Posterior vena cava (tissue), 2 donors: ENCODE measurements around the gene ATP2B3. TPM values are rescaled to one million over a fixed set of nuclear protein-coding genes. Genes with fewer than 3 reads are reported as not detected.

Experiments used
- DNase-seq: peaks from one replicate; pipeline ENCODE4 v3.0.0-alpha.2; 2020; ENCODE audit warnings: low spot score
- intact Hi-C, 2 donors: fragments of 100-400 bp; cut with DNase I; formaldehyde crosslinking; loops; one replicate each; pipeline versions ENCODE4 v1.14.1 to v1.14.2; 2022 to 2023
- total RNA-seq, 2 donors: library from RNA; stranded (reverse); fragmentation: NEBNext Ultra II Directional; extraction: Animal tissue kit (Norgen Biotek cat#: 25700); gene quantifications; one replicate each; pipeline ENCODE4 v1.2.1, GENCODE V29; 2021
- donor health status: DM: yes; HTN: yes; CAD: no.
- donor health status: DM: yes; HTN: yes; CAD: no.

Gene ATP2B3
- total RNA-seq, 2 donors from 2014 or later, result 0.19 TPM; not detected in 1

DNA sequence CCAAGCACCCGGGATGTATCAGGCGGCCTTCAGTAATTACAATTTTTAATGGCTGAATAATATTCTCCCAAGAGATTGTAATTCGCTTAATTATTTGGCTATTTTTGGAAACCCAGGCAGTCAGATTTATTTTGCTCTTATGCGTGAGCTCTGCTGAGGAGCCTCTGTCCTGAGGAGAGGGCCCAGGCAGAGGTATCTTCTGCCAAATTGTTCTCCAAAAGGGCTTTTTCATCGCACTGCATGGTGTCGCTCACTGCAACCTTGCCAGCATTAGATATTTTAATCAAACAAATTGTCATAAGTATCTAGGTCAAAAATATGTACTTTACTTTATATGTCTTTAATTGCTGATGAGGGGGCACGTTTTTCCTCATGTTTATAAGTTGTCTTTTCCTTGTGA, 5.8 kb downstream of the ATP2B3 start:
- no peak for DNase-seq
- intact Hi-C loops, result no loop called here

DNA sequence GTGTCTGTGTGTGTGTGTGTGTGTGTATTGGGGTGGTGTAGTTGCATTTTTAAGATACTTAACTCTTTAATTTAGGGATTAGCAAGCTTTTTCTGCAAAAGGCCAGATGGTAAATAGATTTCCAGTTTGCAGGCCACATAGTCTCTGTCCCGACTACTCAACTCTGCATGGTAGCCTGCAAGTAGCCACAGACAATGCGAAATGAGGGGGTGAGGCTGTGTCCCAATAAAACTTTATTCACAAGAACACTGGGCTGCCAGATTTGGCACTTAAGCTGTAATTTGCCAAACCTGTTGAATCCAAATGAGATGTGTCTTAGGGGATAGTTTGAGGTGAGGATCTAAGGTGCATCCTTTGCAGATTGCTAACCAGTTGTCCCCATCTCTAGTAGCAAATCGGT, 6.8 kb downstream of the ATP2B3 start:
- no peak for DNase-seq
- intact Hi-C loops, result no loop called here

DNA sequence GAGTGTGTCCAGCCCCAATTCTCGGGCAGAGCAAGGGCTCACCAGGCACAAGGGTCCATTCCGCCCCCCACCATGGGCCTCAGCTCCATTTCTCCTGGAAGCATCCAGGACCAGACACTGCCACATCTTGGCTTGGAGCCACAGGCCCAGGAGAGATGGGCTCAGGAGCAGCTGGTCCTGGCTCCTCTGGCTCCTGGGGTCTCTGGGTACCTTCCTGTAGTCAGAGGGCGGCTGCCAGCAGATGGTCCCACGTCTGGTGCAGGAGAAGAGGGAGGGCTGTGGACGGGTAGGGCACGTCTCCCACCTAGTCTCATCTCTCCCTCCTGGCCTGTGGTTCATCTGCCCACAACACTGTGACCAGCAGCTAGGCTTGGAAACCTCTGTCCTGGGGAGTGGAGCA, 8.0 kb downstream of the ATP2B3 start:
- intact Hi-C loops, result no loop called here
- DNase-seq, result no peak

DNA sequence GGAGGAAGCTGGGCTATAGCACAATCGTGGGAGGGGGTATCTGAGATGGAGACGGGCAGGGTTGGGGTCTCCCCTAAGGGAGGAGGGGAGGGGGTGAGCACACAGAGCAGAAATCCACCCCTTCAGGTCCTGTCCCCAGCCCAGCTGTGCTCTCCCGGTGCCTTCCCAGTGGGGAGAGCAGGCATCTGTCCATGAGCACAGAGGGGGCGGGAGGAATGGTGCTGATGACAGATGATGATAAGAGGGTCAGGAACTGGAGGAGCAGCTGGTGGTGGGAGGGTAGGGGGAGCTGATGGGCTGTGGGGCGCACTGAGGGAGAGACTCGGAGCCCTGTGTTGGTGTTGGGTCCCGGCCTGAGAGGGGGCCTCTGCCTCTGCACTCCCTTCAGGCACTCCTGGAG, 8.6 kb downstream of the ATP2B3 start:
- DNase-seq, result no peak
- intact Hi-C loops, result no loop called here

DNA sequence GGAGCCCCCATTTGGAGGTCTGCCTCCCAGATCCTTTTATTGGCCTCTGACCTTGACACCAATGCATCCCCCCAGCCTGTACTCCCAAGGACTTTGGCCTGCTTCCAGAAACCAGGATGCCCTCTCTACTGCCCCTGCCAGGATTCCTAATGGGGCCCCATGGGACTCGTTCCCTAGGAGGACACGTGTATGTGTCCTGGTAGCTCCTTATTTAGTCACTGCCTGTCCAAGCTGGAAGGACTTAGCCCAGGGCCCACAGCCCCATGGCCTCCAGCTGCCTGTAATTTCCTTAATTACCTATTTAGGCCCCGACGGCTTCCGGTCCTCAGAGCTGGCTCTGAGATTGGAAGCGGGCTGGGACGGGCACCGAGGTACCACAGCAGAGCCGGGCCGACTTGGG, 9.4 kb downstream of the ATP2B3 start:
- no peak for DNase-seq
- intact Hi-C loops, result no loop called here

DNA sequence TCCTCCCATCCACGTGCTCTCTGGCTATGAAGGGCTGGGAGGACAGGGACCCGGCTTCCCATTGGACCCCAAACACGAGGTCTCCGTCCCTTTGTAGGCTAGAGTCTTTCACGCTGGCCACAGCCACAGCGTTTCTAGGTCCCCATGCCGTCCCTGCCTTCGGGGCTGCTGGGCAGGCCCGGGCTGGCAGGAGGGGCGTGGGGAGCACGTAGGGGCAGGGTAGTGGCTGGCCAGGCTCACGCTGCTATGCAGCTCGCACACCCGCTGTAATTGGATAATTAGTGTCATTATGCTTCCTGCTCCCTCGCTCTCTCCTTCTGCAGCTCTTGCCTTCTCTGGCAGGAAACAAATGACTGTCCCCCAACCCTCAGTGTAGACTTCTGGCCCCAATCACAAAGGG, 9.8 kb downstream of the ATP2B3 start:
- intact Hi-C loops, result no loop called here

DNA sequence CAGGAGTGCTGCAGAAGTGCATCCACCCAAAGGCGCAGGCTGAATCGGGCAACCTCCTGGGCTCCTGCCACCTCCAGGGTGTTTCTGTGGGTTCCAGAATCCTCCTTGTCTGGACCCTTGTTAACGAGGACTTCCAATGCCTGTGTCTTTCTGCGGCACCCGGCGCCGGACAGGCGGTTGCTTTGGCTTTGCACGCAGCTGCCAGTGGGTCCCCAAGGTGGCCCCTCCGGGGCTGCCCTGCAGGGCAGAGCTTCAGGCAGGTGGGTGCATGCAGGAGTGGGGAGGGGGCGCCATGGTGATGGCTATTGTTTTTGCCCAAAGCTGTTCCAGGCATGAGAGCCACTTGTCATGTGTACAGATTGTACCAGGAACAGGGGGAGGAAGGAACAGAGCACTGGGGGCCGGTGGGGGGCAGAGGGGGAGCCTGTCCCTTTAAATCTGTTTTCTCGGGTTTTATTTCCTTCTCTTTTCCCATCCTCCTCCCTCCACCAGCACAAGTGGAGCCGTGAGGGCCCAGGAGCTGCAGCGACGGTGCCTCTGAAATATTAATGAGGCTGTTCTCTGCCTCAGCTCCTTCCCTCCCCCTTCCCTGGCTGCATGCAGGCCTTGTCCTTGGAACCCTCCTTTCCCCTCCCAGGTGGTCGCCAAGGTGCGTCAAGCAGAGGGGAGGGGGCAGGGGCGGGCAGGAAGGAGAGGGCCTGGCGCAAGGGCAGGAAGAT, 13.1 kb downstream of the ATP2B3 start:
- intact Hi-C loops, result no loop called here
- no peak for DNase-seq

More for the DNA sequence above, 9.8 kb downstream of the ATP2B3 start:
- no peak for DNase-seq

DNA sequence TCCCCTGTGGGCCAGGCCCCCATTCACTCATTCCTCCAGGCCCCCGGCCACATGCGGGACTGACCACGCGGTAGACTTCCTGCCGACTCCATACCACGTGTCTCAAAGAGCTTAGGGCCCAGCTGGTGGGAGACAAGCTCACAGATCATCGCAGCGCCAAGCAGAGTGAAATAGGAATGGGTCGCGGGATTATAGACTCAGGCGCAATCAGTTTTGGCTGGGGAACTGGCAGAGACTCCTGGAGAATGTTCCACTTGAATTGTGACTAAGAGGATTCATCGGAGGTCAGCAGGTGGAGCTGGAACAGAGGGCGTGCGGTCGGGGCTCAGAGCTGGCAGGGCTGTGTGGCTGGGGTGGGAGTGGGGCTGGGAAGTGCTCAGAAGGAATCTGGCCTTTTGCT, 15.6 kb downstream of the ATP2B3 start:
- no peak for DNase-seq
- intact Hi-C loops, result no loop called here

DNA sequence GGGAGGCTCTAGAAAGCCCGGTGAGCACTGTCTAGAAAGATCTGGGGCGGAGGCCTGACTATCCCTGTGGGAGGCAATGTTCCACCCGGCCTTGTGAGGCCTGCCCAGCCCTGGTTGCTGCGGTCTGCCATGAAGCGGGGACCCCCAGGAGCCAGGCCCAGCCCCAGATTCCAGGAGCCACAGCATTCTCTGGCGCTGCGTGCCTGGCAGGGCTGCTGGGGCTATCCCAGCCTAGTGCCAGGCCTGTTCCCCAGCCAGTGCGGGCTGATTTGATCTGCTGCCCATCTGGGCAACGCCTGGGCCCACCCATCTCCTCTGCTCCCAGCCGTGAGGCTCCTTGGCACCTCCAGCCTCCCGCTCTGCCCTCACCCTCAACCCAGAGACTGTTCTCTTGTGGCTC, 19.6 kb downstream of the ATP2B3 start:
- no peak for DNase-seq
- intact Hi-C loops, result no loop called here

DNA sequence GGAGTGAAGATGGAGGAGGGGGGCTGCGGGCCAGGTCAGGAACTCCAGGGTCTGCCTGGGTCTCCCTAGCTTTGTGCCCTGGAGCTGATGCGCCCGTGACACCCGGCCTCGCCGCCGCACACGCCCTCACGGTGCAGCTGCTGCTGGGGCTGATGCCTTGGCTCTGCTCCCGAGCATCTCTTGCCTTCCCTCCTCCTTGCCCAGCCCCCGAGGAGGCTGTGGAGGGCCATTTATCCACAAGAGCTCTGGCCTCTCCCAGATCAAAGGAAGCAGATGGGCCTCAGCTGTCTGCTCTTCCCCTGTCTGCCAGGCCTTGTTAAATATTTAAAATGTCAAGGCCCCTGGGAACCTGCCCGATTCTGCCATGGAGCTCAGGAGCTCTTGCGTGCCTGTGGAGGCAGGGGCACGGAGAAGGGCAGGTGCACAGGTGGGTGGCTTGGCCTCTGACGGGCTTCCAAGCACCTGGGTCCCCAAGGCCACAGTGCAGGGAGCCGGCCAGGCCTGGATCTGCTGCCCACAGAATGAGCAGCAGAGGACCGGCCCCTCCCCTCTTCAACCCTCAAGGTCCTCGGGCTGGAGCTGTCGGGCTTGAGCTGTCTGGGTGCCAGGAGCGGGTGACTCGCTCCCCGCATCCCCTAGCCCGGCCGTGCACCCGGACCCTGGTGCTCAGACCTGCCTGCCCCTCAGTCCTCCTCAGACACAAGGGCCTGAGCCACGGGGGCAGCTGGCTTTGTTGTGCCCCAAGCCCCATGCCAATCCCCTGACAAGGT, 20.3 kb downstream of the ATP2B3 start:
- intact Hi-C loops, result no loop called here

DNA sequence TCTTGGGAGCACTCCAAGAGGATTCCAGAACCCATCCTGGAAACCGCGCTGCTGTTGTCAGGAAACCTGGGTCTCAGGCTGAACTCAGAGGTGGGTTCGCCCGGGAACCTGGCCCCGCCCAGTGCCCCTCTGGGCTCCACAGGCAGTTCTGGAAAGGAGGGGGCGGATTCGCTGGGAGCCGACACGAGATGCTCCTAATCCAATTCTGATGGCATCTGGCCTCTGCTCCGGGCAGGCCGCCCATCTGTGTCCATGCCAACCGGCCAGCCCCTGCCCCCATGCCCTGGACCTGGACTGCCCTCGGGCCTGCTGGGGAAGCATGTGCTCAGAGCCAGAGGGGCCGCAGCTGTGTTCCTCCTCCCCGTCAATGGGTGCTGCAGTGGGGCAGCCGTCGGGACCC, 21.0 kb downstream of the ATP2B3 start:
- intact Hi-C loops, result no loop called here
- no peak for DNase-seq

More for the DNA sequence above, 20.3 kb downstream of the ATP2B3 start:
- no peak for DNase-seq

DNA sequence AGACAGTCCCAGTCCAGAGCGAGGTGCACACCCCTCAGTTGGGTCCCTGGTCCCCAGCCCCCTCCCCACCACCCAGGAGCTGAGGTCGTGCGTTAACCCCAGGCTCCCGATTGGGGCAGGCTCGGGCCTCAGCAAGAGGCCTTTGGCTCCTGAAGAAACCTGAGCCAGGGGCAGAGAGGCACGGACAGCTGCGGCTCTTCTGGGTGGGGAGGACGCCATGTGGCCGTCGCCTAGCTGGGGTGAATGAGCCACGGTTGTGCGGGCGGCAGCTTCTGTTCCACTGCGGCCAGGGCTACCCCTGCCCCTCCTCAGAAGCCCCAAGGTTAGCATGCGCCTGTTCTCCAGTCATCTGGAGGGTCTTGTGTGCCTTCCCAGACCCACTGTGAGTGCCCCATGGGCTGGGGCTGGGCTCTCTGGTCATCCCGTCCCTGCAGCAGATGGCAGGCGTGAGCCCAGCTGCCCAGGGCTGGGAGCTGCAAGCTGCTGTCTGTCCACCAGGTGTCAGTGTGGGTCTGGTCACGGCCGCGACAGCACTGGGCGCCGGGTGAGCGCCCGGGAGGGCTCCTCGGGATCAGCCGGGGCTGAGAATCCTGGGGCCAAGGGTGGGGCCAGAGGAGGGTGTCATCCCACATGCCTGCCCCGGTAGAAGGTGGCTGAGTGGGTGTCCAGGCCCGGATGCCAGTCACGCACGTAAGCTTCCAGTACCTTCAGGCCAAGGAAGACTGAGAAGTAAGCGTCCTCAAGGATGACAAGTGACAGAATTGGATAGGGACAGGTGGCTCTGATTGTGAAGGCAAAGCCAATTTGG, 21.9 kb downstream of the ATP2B3 start:
- intact Hi-C loops, result no loop called here
- peak; percentile 90 for DNase-seq

DNA sequence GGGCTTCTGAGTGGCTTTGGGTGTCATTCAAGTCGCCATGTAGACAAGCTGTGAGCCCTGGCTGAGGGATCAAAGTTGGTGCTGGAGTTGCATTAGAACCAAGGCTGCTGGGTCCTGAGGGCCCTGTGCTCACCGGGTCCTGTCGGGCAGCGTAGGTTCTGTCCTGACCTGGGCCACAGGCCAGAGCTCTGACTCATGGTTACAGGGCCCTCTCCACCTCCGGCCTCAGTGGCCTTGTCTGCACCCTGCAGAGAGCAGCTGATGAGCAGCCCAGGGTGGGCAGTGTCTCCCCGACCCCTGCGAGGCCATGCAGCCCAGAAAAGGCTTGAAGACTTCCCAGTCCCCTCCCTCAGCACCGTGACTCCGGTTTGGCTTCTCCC, 22.5 kb downstream of the ATP2B3 start:
- no peak for DNase-seq
- intact Hi-C loops, result loop anchor here in 1 of 2 donors (1.0 kb wide), 1 partner anchor 45 kb away; no protein-coding TSS in a partner anchor

DNA sequence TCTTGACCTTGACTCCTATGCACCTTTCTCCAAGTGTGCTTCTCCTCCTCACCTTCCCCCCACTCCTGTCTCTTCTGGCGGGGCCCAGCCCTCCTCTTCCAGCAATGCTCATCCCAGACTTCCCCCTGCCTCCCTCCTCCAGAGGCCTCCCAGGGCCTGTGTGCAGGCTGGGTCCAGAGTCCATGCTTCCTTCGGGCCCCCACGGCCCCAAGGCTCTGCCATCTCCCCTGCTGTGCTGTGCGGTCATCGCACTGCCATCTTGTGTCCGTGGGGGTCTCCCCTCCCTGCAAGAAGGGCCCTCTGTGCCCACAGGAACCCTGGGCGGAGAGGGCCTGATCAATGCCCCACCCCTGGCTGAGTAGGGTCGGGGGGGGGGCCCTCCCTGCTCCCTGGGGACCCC, 27.3 kb downstream of the ATP2B3 start:
- intact Hi-C loops, result no loop called here
- no peak for DNase-seq

DNA sequence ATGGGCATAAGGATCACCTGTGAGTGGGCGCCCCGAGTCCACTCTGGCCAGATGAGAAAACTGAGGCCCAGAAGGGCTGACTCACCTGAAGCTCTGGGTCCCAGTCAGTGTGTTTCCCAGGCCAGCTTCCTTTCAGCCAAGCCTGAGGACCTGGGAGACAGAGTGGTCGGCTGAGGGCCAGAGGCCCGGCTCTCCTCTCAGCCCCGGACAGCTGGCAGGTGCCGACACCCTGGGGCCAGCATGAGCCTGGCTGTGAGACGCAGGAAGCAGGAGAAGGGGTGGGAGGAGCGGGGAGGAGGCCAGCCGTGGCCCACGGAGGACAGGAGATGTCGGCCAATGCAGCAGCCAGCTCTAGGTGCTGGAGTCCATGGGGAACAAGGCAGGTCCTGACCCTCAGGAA, 28.9 kb downstream of the ATP2B3 start:
- intact Hi-C loops, result no loop called here
- DNase-seq, result no peak

DNA sequence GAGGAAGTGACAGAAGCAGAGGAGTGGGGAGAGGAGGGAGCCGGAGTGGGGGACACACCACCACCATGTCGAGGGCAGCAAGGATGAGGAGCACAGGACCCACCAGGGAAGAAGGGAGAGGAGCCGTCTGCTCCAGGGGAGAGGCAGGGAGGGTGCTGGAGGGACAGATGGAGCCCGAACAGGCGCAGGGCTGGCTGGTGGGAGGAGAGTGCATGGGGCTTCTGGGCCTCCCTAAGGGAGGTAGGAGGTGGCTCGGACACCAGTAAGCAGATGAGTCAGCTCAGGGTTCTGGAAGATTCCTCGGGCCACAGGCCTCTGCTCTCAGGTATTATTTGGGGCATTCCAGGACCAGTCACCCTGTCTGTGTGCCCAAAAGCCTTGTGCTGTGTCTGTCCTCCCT, 29.8 kb downstream of the ATP2B3 start:
- intact Hi-C loops, result no loop called here
- DNase-seq, result no peak

DNA sequence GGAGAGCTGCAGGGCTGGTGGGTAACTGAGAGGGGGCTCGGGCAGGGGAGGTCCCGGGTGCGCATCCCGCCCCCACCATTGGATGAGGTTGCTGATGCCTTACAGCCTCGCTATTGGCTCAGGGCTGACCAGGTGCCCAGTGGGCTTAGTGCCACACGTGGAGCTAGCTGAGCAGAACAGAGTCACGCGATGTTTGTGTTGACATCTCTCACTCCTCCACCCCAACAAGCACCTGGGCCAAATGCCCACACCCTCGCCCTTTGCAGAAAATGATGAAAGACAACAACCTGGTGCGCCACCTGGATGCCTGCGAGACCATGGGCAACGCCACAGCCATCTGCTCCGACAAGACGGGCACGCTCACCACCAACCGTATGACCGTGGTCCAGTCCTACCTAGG, 31.8 kb downstream of the ATP2B3 start:
- no peak for DNase-seq

DNA sequence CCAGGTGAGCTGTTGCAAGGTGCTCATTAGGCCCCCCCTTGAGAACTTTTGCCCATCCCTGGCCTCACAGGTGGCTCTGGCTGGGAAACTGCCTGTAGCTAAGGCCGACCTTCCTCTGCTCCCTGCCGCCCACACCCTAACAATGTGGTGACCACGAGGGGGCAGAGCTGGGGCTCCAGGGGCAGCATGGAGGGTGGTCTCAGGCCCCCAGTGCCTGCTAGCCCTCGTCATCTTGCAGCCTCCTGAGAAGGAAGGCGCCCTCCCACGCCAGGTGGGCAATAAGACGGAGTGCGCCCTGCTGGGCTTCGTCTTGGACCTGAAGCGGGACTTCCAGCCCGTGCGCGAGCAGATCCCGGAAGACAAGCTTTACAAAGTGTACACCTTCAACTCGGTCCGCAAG, 32.4 kb downstream of the ATP2B3 start:
- intact Hi-C loops, result loop anchor here in 1 of 2 donors (10.0 kb wide), 1 partner anchor 115 kb away; no protein-coding TSS in a partner anchor
- DNase-seq, result no peak

More for the DNA sequence above, 31.8 kb downstream of the ATP2B3 start:
- intact Hi-C loops, result no loop called here

DNA sequence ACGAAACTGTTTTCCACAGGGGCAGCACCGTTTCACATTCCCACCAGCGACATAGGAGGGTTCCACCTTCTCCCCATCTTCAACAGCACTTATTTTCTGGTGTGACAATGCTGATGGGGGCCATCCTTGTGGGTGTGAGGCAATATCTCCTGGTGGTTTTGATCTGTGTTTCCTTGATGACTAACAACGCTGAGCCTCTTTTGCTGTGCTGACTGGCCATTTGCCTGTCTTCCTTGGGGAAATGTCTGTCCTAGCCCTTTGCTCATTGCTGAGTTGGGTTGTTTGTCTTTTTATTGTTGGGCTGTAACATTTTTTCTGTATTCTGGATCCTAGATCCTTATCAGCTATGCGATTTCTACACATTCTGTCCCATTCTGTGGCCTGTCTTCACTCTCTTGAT, 33.7 kb downstream of the ATP2B3 start:
- intact Hi-C loops, result loop anchor here in 1 of 2 donors (10.0 kb wide), 1 partner anchor 114 kb away; no protein-coding TSS in a partner anchor
- no peak for DNase-seq
